Measurements from ENCODE around the gene IP6K2.
"Not testable (repeated sequence)": the region's sequence is repeated elsewhere in the genome, so short reads cannot be mapped to it uniquely, and the experiment has no call there.

DNA sequence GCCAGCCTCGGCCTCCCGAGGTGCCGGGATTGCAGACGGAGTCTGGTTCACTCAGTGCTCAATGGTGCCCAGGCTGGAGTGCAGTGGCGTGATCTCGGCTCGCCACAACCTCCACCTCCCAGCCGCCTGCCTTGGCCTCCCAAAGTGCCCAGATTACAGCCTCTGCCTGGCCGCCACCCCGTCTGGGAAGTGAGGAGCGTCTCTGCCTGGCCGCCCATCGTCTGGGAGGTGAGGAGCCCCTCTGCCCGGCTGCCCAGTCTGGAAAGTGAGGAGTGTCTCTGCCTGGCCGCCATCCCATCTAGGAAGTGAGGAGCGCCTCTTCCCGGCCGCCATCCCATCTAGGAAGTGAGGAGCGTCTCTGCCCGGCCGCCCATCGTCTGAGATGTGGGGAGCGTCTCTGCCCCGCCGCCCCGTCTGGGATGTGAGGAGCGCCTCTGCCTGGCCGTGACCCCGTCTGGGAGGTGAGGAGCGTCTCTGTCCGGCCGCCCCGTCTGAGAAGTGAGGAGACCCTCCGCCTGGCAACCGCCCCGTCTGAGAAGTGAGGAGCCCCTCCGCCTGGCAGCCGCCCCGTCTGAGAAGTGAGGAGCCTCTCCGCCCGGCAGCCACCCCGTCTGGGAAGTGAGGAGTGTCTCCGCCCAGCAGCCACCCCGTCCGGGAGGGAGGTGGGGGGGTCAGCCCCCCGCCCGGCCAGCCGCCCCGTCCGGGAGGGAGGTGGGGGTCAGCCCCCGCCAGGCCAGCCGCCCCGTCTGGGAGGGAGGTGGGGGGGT, 16.9 kb upstream of the IP6K2 start:
- TF ChIP-seq, protein P1, sequence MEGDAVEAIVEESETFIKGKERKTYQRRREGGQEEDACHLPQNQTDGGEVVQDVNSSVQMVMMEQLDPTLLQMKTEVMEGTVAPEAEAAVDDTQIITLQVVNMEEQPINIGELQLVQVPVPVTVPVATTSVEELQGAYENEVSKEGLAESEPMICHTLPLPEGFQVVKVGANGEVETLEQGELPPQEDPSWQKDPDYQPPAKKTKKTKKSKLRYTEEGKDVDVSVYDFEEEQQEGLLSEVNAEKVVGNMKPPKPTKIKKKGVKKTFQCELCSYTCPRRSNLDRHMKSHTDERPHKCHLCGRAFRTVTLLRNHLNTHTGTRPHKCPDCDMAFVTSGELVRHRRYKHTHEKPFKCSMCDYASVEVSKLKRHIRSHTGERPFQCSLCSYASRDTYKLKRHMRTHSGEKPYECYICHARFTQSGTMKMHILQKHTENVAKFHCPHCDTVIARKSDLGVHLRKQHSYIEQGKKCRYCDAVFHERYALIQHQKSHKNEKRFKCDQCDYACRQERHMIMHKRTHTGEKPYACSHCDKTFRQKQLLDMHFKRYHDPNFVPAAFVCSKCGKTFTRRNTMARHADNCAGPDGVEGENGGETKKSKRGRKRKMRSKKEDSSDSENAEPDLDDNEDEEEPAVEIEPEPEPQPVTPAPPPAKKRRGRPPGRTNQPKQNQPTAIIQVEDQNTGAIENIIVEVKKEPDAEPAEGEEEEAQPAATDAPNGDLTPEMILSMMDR (IDR thresholded peaks at IDR 0.05), result not testable (repeated sequence)
- TF ChIP-seq POLR2A (IDR thresholded peaks at IDR 0.05), result not testable (repeated sequence)

Measured in thyroid gland (tissue), 4 donors.